Right ventricle myocardium inferior (tissue), 1 donor: ENCODE measurements around the gene ETNPPL. TPM values are rescaled to one million over a fixed set of nuclear protein-coding genes. Genes with fewer than 3 reads are reported as not detected.

Source experiments
- ATAC-seq: fragments of 200-7000 bp; cut with Tn5 transposase; one replicate; pipeline ENCODE4 v1.9.1; 2020; ENCODE audit warnings: mild to moderate bottlenecking, moderate library complexity
- DNase-seq: peaks from one replicate; pipeline ENCODE4 v3.0.0; 2021; ENCODE audit errors: missing footprints
- intact Hi-C: fragments of 100-400 bp; cut with DNase I; formaldehyde crosslinking; loops from one replicate; pipeline ENCODE4 v1.11.0; 2022
- total RNA-seq: library from RNA; stranded (reverse); fragmentation: NEBNext Ultra II Directional; extraction: Animal tissue kit (Norgen Biotek cat#: 25700); gene quantifications from one replicate; pipeline ENCODE4 v1.2.1, GENCODE V29; 2021
- donor health status: DM: no; HTN: yes; CAD: no; lungs with severe emphysema.

ETNPPL gene
- total RNA-seq, 1 donor from 2014 or later = 20.3 TPM

DNA sequence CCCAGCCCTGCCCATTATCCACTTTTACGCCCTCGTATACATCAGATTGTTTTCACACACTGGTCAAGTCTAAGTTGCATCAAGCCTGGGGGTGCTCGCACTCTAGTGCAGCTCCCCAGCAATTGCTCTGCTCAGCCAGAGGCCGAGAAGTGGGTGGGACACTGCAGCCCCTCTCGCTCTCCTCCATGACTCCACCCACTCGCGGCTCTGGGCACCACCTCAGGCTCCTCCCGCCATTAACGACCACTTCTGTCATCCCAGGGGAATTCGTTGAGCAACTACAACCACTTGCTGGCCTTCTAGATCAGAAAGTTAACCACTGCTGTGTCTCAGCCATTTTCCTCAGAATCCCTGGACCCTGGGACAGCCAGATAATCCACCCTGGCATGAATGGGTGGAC lies 53.6 kb downstream of the ETNPPL start:
- ATAC-seq = no peak
- intact Hi-C loops = no loop called here
- no peak for DNase-seq

DNA sequence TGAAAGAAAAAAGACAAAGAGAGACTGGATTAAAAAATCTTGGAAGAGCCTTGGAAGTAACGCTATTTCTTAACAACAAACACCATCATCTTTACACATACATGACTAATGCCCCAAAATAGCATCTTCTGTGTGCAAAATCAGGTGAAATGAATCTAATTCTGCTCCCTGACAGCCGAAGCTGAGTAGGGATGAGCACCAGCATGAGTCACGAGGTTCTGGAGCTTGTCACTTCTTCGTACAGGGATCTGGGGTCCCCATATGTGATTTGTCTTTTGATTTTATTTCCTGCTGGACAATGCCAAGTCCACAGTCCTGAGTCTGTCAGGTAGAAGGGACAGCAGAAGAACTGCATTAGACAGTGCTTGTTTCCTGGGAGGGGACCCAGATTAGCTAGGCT lies 56.6 kb downstream of the ETNPPL start:
- intact Hi-C loops = no loop called here
- ATAC-seq (no peak), DNase-seq (no peak)

DNA sequence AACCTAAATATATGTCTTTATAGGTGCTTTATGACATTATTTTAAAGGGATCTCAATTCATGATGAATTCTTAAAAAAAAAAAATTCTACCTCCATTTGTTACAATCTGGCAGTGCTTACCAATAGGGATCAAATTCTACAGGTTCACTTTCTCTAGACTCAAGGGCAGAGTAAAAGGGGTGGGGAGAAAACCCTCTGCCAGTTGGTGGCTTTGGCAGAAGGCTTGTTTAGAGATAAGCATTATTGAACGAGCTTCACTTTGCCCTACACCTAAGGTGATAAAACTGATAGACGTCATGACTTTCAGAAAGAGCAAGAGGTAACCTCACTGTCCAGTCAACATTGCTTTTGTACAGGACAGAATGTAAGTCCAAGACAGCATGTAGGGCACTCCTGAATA lies 58.9 kb downstream of the ETNPPL start:
- intact Hi-C loops = no loop called here
- no peak for ATAC-seq
- DNase-seq = no peak

- DNase-seq (no peak), ATAC-seq (no peak)
- intact Hi-C loops = no loop called here
These were observed 59.5 kb downstream of the ETNPPL start for GRCh38 chr4:108703370-108703769.

- ATAC-seq = no peak
- intact Hi-C loops = no loop called here
- DNase-seq = no peak
These were observed 59.9 kb downstream of the ETNPPL start for GRCh38 chr4:108702960-108703359.

GRCh38 chr4:108700081-108700757 lies 62.6 kb downstream of the ETNPPL start:
- intact Hi-C loops = no loop called here
- DNase-seq (no peak), ATAC-seq (no peak)

DNA sequence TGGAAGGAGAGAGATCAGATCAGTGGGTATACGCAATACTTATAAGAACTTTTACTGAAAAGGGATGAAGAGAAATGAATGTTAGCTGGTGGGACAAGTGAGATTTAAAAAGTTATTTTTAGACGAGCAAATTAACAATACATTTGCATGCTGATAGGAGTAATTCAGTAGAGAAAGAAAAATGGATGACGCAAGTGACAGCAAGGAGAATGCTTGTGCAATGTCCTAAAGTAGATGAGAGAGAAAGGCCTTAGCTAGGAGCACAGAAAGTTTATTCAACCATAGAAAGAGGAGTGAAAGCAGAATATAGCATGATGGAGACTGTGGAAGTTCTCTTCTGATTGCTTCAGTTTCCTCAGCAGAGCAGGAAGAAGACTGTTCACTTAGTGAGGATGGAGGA lies 66.7 kb downstream of the ETNPPL start:
- DNase-seq (no peak), ATAC-seq (no peak)
- intact Hi-C loops = no loop called here

- intact Hi-C loops = no loop called here
- no peak for DNase-seq
- ATAC-seq = no peak
These were observed 67.8 kb downstream of the ETNPPL start for GRCh38 chr4:108695062-108695461.

- intact Hi-C loops = no loop called here
- ATAC-seq (no peak), DNase-seq (no peak)
These were observed 68.4 kb downstream of the ETNPPL start for GRCh38 chr4:108694423-108694822.

DNA sequence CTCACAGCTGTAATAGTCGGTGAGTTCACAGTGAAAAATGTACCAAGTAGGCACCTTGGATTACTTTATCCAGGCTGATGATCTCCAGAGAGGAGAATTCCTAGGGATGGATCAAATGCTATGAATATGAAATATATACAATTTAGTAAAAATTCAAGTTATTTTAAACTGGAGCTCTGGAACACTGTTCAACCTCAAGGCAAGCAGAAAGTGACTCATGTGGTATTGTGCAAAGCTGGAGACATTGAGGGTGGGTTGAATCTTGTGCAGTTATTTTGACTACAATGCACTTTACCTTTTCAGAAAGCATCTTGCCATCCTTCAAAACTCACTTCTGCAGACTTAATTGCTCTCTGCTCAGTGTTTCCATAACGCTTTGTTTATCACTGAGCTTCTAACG lies 69.0 kb downstream of the ETNPPL start:
- no peak for ATAC-seq
- intact Hi-C loops = no loop called here
- DNase-seq = no peak

- no peak for DNase-seq
- intact Hi-C loops = no loop called here
- ATAC-seq = no peak
These were observed 69.6 kb downstream of the ETNPPL start for GRCh38 chr4:108693211-108693610.

Other genes starting within 250 kb of the ETNPPL start
- 747 TPM for gene RPL34, start 142.5 kb downstream of the ETNPPL start, total RNA-seq
- gene OSTC, start 112.5 kb downstream of the ETNPPL start, total RNA-seq = 30.5 TPM